HG03025 (cell line): ENCODE measurements around the gene SULF2.

Experiments used
- ATAC-seq: cut with Tn5 transposase; IDR thresholded peaks from one replicate; pipeline ENCODE4 v1.9.1; 2021; ENCODE audit warnings: mild to moderate bottlenecking, moderate library complexity; ENCODE audit not compliant: unreplicated experiment, low FRiP score

The SULF2 gene

GRCh38 chr20:47720636-47721427, 64.4 kb downstream of the SULF2 start:
- no peak for ATAC-seq

GRCh38 chr20:47719625-47720024, 65.7 kb downstream of the SULF2 start:
- ATAC-seq: no peak

- ATAC-seq: no peak
Measured at GRCh38 chr20:47719211-47719610, 66.1 kb downstream of the SULF2 start.

- ATAC-seq: no peak
Measured at GRCh38 chr20:47718398-47718797, 66.9 kb downstream of the SULF2 start.

- no peak for ATAC-seq
Measured at GRCh38 chr20:47717421-47717820, 67.9 kb downstream of the SULF2 start.

- ATAC-seq: no peak
Measured at GRCh38 chr20:47713878-47714450, 71.3 kb downstream of the SULF2 start.

- ATAC-seq: no peak
Measured at GRCh38 chr20:47713163-47713562, 72.1 kb downstream of the SULF2 start.

GRCh38 chr20:47711046-47711752, 74.1 kb downstream of the SULF2 start:
- ATAC-seq: no peak

GRCh38 chr20:47710665-47711045, 74.6 kb downstream of the SULF2 start:
- ATAC-seq: no peak

- no peak for ATAC-seq
Measured at GRCh38 chr20:47708953-47709833, 76.1 kb downstream of the SULF2 start.

- ATAC-seq: no peak
Measured at GRCh38 chr20:47708140-47708807, 77.0 kb downstream of the SULF2 start.

GRCh38 chr20:47706345-47706744, 78.9 kb downstream of the SULF2 start:
- ATAC-seq: no peak

- no peak for ATAC-seq
Measured at GRCh38 chr20:47705497-47705856, 79.8 kb downstream of the SULF2 start.

- ATAC-seq: no peak
Measured at GRCh38 chr20:47704746-47705496, 80.4 kb downstream of the SULF2 start.

- ATAC-seq: no peak
Measured at GRCh38 chr20:47703748-47704147, 81.5 kb downstream of the SULF2 start.

GRCh38 chr20:47701612-47702011, 83.7 kb downstream of the SULF2 start:
- no peak for ATAC-seq

GRCh38 chr20:47700327-47700726, 85.0 kb downstream of the SULF2 start:
- ATAC-seq: no peak

GRCh38 chr20:47699818-47700217, 85.5 kb downstream of the SULF2 start:
- ATAC-seq: no peak

- ATAC-seq: no peak
Measured at GRCh38 chr20:47698142-47698541, 87.1 kb downstream of the SULF2 start.

- ATAC-seq: no peak
Measured at GRCh38 chr20:47696856-47697255, 88.4 kb downstream of the SULF2 start.
